Activated gamma-delta T cell treated with Interleukin-2 at 50 U/mL for 16 hours (primary cell): Measurements from ENCODE around the gene AP1B1.

ENCODE experiments used
- DNase-seq: peaks from one replicate; pipeline ENCODE4 v3.0.0-alpha.2; 2020

Gene AP1B1

DNA sequence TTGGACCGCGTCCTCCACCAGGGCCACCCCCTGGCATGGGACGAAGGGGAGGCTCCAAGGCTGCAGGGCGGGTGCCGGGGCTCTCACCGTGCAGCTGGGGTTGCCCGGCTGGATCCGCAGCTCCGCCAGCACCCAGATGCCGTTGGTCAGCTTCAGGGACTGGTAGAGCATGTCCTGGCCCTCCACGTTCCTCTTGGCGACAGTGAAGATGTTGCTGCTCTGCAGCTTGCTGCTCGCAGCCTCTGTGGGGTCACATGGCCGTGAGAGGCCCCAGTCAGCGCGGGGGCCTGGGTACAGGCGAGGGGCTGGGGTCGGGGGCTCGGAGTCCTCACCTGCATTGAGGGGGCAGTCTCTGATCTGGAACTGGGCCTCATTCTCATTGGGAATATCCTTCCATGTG lies 58.1 kb downstream of the AP1B1 start:
- DNase-seq: no peak

DNA sequence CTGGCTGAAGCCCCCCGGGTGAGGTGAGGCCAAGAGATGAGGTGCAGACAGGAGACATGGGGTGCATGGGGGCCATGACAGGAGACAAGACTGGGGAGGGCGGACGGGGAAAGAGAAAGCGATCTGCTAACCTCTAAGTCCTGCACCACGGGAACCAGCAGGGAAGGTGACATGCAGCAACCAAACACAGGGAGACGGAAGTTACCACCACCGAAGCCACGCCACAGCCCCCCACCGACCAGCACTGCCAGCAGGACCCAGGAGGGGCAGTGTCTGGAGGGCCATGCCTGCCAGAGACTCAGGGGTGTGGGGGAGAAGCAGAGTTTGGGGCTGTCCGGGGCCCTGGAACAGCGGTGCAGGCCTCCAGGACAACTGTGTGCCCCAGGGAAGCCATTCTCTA lies 58.8 kb downstream of the AP1B1 start:
- no peak for DNase-seq

DNA sequence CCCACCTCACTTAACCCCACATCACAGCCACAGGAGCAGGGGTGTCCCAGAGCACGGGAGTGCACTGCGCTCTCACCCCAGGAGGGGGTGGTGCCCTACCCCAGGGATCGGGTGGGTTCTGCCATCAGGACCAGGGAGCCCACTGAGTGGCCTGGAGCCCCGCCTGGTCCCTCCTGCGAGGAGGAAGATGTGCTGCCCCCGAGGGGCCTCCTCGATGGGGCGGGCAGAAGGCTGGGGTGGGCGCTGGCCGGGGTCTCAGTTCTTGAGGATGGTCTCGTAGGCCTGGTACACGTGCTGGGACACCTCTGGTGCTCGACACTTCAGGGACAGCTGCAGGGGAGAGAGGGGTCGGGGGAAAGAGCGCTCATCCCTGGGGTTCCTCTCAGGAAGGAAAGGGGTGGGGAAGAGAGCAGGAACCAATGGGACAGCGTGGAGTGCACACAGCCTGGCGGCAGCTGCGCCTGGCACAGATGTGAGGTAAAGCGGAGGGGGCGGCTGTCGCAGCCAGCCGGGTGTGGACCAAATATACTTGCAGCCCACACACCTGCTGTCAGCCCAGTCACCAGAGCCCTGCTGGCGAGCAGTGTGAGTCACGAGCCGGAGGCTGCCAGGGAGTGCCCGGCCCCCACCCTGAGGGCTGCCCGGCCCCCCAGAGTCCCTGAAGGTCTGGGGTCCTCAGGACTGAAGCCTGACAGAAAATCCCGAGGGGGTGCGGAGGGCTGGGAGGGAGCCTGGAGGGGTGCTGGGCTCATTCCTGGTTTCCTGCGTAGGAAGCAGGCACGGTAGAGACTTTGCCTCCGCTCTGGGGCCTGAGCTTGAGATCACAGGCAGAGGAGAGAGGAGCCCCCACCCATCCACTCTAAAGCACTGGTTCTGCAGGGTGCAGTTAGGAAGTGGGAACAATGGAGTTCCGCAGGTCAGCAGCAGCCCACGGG lies 59.5 kb downstream of the AP1B1 start:
- no peak for DNase-seq

DNA sequence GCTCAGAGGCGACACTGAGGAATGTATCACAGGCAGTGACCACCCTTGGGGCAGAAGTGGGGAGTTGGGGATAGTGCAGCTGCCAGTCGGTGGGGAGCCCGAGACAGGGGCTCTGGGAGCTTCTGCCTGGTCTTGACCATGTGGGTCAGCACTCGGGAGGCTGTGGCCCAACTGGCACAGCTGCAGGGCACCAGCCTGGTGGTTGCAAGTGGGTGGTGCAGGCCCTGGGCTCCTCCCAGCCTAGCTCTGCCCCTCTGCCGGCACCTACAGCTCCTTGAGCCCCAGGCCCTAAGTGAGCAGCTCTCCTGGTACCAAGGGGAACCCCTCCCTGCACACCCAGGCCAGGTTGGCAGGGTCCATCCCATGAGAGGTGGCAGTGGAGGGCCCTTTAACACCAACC lies 60.3 kb downstream of the AP1B1 start:
- DNase-seq: no peak

DNA sequence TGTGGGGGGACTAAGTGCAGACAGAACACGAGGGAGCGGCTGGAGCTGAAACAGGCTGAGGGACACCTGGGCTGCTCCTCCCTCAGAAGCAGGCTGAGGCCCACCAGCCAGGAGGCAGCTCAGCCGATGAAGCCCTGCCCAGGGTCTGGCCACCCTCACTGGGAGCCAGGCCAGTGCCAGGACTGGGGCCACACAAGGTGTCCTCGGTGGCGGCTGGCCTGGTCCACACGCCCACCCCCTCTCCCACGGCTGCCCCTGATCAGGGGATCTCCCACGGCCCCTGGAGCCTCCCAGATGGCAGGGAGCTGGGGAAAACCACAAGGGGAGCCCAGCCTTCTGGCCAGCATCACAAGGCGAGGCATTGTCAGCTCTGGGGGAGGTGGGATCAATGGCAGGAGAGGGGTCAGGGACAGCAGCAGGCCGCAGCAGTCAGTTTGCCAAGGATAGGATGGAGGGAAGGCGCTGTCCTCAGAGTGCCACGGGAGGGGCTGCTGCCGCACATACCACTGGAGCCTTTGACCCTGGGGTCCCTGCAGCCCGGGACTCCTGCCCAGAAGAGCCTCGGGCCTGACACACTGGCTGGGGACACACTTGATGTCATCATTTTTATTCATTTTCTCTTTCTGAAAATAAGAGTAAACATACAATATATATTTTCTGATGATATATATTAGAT lies 61.1 kb downstream of the AP1B1 start:
- DNase-seq: no peak

DNA sequence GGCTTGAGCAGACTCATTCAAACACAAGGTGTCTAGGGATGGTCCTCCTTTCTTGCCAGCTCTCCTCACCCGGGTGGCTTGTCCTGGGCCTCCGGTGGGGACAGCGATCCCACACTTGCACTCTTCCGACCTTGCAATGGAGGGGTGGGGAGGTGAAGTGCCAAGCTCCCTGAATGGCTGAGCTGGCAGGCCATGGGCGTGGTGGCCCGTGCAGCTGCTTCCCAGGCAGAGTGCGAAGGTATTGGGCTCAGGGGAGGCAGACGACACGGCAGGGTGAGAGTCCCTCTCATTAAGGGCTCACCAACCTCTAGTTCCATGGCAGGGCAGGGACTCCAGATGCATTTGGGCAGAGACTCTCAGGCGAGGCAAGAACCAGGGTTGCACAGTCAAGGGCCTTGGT lies 61.9 kb downstream of the AP1B1 start:
- no peak for DNase-seq

DNA sequence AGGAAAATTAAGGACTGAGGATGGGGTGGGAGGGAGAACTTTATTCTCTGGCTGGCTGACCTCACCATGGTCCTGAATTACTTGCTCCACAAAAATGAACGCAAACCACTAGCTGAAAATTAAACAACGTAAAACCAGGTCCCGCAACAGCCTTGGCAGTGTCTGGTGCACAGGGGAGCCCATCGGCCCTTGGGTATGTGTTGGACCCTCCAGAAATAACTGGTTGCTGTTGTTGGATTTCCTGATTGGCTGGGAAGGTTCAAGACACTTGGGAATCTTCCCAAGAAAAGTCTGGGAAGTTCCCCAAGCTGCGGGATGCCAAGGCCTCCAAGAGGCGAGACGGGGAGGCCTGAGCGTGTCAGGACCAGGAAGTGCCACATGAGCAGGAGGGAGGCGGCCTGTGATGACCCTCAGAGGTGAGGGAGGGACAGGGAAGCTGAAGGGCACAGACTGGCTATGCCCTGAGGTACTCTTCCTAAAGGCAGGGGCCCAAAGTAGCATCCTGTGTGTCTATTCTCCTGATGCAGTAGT lies 62.5 kb downstream of the AP1B1 start:
- no peak for DNase-seq

DNA sequence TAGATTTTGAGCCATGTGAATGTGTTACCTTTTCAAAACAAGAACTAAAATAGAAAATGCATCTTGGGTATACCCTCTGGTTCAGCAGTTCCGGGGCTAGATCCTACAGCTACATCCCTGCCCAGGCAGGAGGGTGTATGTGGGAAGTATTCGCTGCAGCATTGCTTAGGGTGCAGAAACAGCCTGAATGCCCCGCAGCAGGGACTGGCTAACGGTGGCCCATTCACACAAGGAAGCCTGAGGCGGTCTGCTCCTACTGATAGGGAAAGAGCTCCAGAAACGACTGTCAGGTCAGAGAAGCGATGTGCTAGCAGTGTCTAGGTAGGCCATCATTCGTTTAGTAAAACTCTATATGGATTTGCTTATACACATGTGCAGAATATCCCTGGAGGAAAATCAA lies 63.0 kb downstream of the AP1B1 start:
- no peak for DNase-seq

DNA sequence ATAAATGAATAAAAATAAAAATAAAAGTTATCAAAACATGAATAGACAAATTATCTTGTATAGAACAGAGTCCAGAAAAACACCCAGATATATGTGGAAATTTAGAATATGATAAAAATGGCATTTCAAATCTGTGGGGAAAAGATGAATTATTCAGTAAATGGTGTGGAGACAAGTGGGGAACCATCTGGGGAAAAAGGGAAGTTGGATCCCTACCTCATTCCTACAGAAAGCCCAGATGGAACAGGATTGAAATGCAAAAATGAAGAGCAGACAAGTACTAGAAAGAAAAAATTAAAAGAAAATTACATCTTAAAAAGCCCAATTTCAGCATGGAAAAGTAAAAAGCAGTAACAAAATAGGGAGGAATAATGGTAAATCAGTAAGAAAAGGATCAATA lies 64.7 kb downstream of the AP1B1 start:
- no peak for DNase-seq

DNA sequence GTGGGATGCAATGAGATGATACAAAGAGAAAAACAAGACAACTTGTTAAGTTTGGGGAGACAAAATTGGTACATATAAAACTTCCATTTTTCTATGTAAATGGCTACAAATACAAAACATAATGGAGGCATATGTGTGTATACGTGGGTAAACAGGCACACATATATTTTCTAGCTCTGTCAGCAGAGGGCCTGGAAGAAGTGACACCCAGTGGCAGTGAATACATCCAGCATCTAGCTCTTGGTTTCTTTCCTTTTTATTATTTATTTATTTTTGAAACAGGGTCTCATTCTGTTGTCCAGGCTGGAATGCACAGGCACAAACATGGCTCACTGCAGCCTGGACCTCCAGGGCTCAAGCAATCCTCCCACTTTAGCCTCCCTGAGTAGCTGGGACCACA lies 67.8 kb downstream of the AP1B1 start:
- DNase-seq: no peak

DNA sequence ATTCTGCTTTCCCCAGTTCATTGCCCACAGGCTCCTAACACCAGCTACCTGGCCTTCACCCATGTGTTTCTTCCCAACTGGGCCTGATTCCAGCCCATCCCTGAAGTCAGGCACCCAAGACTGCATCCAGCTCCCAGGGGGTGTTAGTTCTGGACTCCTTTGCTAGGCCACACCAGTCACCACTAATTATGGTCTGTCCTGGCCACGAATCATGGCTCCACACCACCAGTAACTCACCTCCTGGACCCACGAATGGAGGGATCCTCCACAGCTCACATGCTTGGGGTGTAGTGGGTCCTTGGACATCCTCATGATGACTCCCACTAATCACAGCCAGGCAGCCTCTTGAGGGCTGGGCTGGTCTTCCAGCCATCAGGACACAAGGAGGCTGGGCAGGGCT lies 69.3 kb downstream of the AP1B1 start:
- no peak for DNase-seq

DNA sequence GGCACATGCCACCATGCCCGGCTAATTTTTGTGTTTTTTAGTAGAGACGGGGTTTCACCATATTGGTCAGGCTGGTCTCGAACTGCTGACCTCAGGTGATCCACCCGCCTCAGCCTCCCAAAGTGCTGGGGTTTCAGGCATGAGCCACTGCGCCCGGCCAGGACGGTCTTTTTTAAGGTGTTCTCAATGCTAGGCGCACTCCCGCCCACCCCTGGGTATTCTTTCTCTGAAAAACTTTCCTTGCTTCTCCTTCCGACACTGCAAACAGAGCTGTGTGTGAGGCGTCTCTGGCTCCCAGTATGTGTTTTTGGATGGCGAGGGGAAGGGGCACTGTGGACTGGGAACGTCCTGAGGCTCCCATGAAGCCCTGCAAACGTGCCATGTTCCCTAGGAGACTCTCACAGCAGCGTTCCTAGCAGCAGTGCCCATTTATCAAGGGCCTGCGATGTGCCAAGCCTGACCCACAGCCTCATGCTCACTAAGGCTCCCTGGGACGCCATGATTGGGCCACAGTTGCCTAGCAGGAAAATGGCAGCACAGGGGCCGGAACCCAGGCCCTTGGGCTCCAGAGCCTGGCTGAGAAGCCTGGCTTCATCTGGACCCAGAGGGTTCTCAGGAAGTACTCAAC lies 70.4 kb downstream of the AP1B1 start:
- no peak for DNase-seq

DNA sequence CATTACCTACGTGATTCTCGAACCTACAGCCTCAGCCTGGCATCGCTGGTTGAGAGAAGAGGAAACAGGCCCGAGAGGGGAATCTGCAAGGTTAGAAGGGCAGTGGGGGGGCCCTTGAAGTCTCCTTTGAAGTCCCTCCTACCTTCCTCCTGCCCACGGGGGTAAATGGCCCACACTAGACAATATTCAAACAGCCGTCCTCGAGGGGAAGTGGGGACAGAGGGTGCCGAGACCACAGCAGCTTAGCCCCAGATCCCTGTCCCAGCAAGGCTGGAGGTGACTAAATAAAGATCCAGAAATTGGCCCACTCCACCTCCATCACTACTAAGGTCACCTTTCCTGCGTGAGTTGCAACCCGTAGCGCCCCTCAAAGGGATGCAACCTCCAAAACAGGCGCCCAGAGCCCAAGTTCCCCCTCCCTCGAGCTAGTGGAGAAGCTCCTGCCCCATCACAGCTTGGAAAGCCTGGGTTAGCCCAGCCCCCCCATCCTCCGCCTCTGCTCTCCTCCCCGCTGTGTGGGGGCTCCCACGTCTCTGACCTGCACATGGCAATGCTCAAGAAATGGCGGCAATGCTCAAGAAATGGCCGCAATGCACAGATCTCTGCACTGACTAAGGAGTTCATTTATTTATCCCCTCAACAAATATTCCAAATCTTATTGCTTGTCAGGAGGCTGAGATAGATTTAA lies 72.1 kb downstream of the AP1B1 start:
- no peak for DNase-seq

DNA sequence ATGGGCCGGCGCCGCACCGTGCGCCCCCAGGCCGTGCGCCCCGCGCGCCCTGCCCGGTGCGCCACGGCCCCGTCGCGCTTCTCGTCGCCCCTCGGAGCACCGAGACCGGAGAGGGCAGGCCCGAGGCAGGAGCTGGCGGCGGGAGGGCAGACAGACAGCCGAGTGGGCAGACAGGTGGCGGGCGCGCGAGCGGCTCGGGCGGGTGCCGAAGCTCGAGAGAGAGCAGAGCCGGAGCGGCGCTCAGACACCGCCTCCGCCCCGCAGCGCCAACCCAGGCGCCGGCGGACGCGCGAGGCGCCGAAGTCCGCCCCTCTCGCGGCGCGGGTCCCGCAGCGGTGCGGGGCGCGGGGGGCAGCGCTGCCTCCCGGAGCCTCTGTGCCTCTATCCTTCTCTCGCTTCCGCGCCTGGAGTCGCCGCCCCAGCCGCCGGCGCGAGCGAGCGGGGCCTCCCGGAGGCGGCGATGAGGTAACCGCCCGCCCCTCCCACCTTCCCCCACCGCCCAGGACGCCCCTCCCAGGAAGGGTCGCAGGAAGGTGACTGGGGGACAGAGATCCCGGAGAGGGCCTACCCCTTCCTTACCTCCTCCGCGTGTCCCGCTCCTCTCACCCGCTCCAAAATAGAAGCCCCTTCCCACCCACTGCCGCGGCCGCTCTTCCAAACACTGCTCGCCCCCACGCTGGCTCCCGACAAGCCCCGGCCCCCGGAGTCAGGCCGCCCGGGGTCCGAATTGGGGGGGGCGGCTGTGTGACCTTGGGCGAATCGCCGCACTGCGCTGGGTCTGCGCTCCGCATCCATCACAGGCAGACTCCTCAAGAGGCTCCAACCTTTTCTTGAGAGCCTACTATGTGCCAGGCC lies 72.9 kb downstream of the AP1B1 start, which contains the start of gene RASL10A:
TSS of gene RASL10A (minus strand) at position 412 of the 855 bp plus-strand sequence. CDS start 451 bp downstream, outside the sequence.
- no peak for DNase-seq

DNA sequence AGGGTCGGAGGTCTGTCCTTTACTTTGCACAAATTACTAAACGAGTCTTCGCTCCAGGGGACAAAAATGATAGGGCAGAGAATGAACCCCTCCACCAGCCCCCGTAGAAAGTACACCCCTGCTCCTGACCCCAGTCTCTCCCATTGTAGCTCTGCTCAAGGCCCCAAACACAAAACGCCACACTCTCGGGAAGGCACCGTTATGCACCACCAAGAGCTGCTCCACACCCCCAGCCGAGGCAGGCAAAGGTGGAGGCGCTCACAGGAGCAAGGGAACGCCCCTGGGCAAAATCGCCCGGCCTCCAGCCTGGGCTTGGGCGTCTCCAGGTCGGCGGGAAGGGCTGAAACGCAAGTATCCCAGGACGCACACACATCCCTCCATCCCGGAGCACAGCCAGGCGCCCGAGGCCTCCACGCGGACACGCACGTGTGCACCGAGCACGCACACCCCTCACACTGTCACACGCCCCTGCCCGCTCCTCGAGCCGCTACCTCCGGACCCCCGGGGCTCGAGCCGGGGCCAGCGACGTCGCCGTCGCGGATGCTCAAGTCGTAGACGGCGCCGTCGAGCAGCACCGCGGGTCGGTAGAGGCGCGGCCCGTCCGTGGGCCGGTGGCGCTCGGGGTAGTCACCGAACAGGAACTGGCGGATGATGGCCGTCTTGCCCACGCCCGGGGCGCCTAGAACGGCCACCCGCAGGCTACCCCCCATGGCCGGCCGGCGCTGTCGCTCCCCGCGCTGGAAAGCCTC lies 73.7 kb downstream of the AP1B1 start:
- no peak for DNase-seq

DNA sequence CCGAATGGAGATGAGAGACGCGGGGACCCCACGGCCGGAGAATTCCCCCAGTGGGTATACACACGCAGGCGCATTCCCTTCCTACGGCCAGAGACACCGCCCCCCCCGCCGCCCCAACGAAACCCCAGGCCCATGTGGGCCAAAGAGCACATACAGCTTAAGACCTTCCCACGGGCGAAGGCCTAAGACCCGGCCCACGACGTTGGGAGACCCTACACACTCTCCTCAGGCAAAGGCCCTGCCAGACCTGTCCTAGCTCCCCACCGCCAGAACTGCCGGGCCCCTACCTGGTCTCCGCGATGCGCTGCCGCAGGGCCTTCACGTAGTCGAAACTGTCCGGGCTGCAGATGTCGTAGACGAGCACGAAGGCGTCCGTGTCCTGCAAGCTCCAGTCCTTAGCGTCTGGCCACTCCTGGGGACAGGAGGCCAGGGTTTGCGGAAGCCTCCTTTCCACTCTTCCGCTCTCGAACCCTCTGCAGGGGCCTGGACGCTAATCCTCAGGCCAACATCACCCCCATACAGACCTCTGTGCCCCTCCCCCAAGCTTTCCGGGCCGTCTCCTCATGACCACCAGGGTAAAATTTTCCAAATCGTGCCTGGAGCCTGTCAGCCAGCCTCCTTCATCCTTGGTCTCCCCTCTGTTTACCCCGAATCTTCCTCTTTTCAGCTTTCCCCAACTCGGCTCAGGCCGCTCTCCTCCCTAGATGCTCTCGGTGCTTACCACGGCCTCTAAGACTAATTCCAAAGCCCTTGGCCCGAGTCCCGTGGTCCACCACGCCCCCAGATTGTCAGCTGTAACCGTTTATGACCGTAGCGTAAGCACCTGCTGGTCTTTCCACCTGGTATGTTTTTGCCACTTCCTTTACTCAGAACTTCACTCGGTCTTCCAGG lies 74.5 kb downstream of the AP1B1 start:
- DNase-seq: no peak

DNA sequence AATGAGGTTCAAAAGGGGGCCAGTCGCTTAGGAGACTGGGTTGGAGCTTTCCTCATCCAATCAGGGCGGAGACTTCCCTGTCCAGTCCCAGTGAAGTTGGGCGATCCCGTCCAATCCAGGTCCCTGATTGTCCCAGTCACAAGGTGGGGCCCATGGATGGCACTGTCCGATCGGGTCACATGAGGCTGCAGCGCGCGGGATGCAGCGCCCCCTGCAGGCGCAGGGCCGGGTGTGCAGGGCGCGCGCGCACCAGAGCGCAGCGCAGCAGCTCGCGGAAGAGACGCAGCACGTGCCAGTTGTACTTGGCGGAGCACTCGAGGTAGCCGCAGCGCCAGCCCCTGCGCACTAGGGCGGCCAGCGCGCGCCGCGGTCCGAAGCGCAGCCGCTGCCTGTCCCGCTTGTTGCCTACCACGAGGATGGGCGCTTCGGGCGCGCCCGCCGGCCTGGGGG lies 75.2 kb downstream of the AP1B1 start:
- DNase-seq: no peak

DNA sequence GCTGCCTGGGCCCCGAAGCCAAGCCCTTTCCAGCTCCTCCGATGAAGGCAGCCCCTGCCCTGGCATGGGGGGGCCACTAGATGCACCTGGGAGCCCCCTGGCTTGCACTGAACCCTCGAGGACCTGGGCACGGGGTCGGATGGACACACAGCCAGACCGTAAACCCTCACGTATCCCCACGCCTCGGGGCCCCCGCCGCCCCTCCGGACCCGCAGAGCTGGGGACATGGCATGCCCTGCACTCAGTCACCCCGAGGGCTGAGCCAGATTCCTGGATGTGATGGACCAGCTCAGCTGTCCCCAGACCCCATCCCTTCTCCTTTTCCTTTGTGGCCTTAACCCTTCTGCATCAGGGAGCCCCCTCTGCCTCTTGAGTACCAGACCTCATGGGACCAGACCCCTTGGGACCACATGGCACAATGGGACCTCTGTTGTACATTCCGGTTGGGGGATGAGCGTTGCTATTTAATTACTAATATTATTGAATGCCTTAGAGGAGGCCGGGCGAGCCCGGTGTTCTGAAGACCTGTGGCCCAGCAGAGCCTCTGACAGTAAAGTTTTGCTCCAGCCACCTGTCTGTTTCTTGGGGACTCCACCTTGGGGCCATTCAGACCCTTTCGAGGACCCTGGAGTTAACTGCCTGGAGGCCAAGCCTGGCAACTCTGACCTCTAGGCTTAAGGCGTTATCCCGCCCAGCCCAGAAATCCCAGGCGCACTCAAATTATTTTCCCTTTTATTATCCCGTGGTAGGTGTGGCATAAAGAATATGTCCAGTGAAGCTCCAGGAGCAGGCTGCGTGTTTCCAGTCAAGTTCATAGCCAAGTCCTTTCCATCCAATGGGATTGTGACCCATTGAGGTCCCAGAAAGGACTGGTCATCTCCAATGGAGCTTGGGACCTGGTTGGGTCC lies 75.9 kb downstream of the AP1B1 start:
- no peak for DNase-seq
